NCI-H526 (cell line): Measurements from ENCODE around the gene TLCD1.

Experiments used
- DNase-seq, 2 experiments: peaks; one replicate each; lab custom pipeline; 2025; lab: John Stamatoyannopoulos, UW

TLCD1 gene

GRCh38 chr17:28686296-28686695, 39.7 kb downstream of the TLCD1 start:
- no peak for DNase-seq

- no peak for DNase-seq
Observed at GRCh38 chr17:28685366-28685765, 40.7 kb downstream of the TLCD1 start.

- peak; percentile 67 to 73 for DNase-seq
Observed at GRCh38 chr17:28684963-28685362, 41.1 kb downstream of the TLCD1 start.

- no peak for DNase-seq
Observed at GRCh38 chr17:28682655-28683054, 43.4 kb downstream of the TLCD1 start.

GRCh38 chr17:28675980-28676379, 50.1 kb downstream of the TLCD1 start:
- DNase-seq = peak; percentile 94 to 97

- peak in 1 of 2 experiments; percentile 19 for DNase-seq
Observed at GRCh38 chr17:28675490-28675889, 50.5 kb downstream of the TLCD1 start.
